K562 (cell line): ENCODE data around the gene ABCC1. TPM values are rescaled to one million over a fixed set of nuclear protein-coding genes. Genes with fewer than 3 reads are reported as not detected.

ENCODE experiments used
- C11orf30 ChIP-seq: fragments of 450-650 bp; IDR thresholded peaks from 2 replicates; pipeline ENCODE4 v1.6.1; 2016; ENCODE audit warnings: low read depth, mild to moderate bottlenecking
- CBFA2T3 ChIP-seq: fragments of 450-650 bp; IDR thresholded peaks from 2 replicates; pipeline ENCODE4 v1.6.1; 2017
- CBX2 ChIP-seq: fragments of 200-600 bp; sonication (generic); IDR thresholded peaks from one replicate; pipeline ENCODE4 v1.6.1; 2012; ENCODE audit warnings: mild to moderate bottlenecking, low read length, inconsistent platforms; ENCODE audit not compliant: insufficient read depth, poor library complexity, severe bottlenecking
- CBX3 ChIP-seq, 2 experiments: IDR thresholded peaks; 1 replicate in 1 of 2; 2 replicates in 1 of 2; pipeline ENCODE4 v1.6.1; 2012; ENCODE audit warnings: inconsistent platforms in 2 of 2, low read length in 2 of 2, borderline replicate concordance in 1 of 2, control low read depth in 1 of 2
- CC2D1A ChIP-seq: fragments of 450-650 bp; IDR thresholded peaks from 2 replicates; pipeline ENCODE4 v1.6.1; 2017; ENCODE audit warnings: mild to moderate bottlenecking
- CLOCK ChIP-seq: fragments of 250-450 bp; sonication (Bioruptor Pico); IDR thresholded peaks from 2 replicates; pipeline ENCODE4 v1.4.0; 2020; ENCODE audit warnings: mild to moderate bottlenecking, moderate library complexity, borderline replicate concordance
- DMBX1 ChIP-seq: fragments of 250-450 bp; sonication (Bioruptor Pico); IDR thresholded peaks from 2 replicates; pipeline ENCODE4 v1.8.0; 2022; ENCODE audit warnings: inconsistent platforms, mild to moderate bottlenecking, moderate library complexity, borderline replicate concordance
- ELF1 ChIP-seq: fragments of 200-800 bp; sonication (Bioruptor generic); IDR thresholded peaks from 2 replicates; pipeline ENCODE4 v1.6.1; 2016; ENCODE audit warnings: missing genetic modification characterization, missing compliant biosample characterization
- EZH2 ChIP-seq: IDR thresholded peaks from 2 replicates; pipeline ENCODE4 v1.6.1; 2012; ENCODE audit warnings: low read depth, mild to moderate bottlenecking, inconsistent platforms, low read length, borderline replicate concordance
- HOMEZ ChIP-seq: fragments of 250-450 bp; sonication (Bioruptor Pico); IDR thresholded peaks from 2 replicates; pipeline ENCODE4 v1.4.0; 2020; ENCODE audit warnings: mild to moderate bottlenecking, moderate library complexity
- NCOA1 ChIP-seq: fragments of 450-650 bp; IDR thresholded peaks from 2 replicates; pipeline ENCODE4 v1.6.1; 2016; ENCODE audit warnings: low read depth
- NFATC3 ChIP-seq: fragments of 450-650 bp; IDR thresholded peaks from 2 replicates; pipeline ENCODE4 v1.6.1; 2017; ENCODE audit warnings: mild to moderate bottlenecking
- POLR2AphosphoS5 ChIP-seq: IDR thresholded peaks from 2 replicates; pipeline ENCODE4 v1.6.1; 2011; ENCODE audit warnings: mild to moderate bottlenecking, low read depth, low read length, moderate library complexity; ENCODE audit not compliant: control insufficient read depth, insufficient read depth
- SMARCC2 ChIP-seq: fragments of 450-650 bp; IDR thresholded peaks from 2 replicates; pipeline ENCODE4 v1.6.1; 2017; ENCODE audit warnings: antibody characterized with exemption, moderate library complexity, mild to moderate bottlenecking, low read depth
- TAF9B ChIP-seq: fragments of 450-650 bp; IDR thresholded peaks from 2 replicates; pipeline ENCODE4 v1.6.1; 2018; ENCODE audit warnings: mild to moderate bottlenecking; ENCODE audit not compliant: partially characterized antibody
- ZNF740 ChIP-seq, 3 experiments: fragments of 200-800 bp in 1 of 3; sonication (Bioruptor generic) in 1 of 3; sonication (generic) in 1 of 3; formaldehyde crosslinking in 1 of 3; IDR thresholded peaks; 2 replicates each; pipeline versions ENCODE4 v1.6.1 to v1.8.0; 2016 to 2022; ENCODE audit warnings: mild to moderate bottlenecking in 2 of 3, missing compliant biosample characterization in 2 of 3, missing genetic modification characterization in 2 of 3, missing genetic modification reagents in 1 of 3
- polyA plus RNA-seq, 8 experiments: library from polyadenylated mRNA; depleted of rRNA in 4 of 8; stranded (reverse) in 5 of 8; unstranded in 3 of 8; fragments of >200 nt; fragmentation: Nextera tagmentation in 2 of 8; fragmentation: Illumina TruSeq in 1 of 8; extraction: Ambion mirVana in 2 of 8; extraction: Trizol in 1 of 8; gene quantifications; 2 replicates each; pipeline versions ENCODE4 v1.2.1 to v1.2.3, GENCODE V29; 2011 to 2014; ENCODE audit warnings: inconsistent platforms in 1 of 8, missing spikeins in 1 of 8
- total RNA-seq, 7 experiments: library from RNA; depleted of rRNA in 6 of 7; stranded (reverse); fragments of >200 nt in 6 of 7; fragmentation: Illumina TruSeq in 2 of 7; extraction: Trizol in 2 of 7; gene quantifications; 2 replicates each; pipeline versions ENCODE4 v1.2.1 to v1.2.3, GENCODE V29; 2011 to 2021; ENCODE audit warnings: low replicate concordance in 1 of 7
- TF ChIP-seq, protein P1 (sequence below): IDR thresholded peaks from 2 replicates; pipeline ENCODE4 v1.6.1; 2014; ENCODE audit warnings: antibody characterized with exemption
- TF ChIP-seq, protein P2 (sequence below): fragments of 450-650 bp; IDR thresholded peaks from 2 replicates; pipeline ENCODE4 v1.6.1; 2016; ENCODE audit warnings: antibody characterized with exemption

ABCC1 gene
- total and polyA plus RNA-seq, 9 of the 15 experiments (the other 6 are each of a cell fraction or from before 2014, with no cell fraction given), result 3.9 to 41.6 (median 10.0) TPM

DNA sequence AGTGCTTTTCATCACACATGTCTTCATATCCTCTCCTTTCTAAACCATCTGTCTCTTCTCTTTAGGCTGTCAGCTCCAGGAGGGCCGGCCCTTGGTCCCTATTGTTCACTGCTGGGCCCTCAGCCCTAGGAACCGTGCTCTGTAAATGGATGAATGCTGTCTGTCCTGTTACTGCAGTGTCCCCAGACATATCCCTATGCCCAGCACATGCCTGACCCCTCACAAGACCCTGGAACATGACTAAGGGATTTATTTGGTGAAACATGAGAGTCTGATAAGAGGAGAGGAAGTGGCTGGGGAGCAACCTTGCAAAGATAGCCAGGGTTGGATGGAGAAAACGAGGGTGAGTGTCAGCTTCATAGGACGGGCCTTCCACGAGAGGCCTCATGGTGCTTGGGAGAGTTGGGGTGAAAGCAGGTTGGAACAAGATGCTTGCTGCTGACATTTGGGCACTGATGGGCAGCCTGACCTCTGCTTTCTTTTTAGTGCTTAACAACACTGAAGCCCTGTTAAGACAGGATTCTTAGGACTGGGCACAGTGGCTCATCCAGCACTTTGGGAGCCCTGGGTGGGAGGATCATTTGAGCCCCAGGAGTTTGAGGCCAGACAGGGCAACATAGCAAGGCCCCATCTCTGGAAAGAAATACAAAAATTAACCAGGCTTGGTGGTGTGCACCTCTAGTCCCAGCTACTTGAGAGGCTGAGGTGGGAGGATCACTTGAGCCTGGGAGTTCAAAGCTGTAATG lies 39.0 kb downstream of the ABCC1 start (continued):
- TF ChIP-seq CLOCK (CRISPR knock-in tag) (no peak), CBX2 (no peak), NFATC3 (no peak; the same call in 1 of the 2 replicates), POLR2AphosphoS5 (peak; percentile 75), CC2D1A (peak; percentile 57; the same call in 1 of the 2 replicates), TAF9B (peak; percentile 78), HOMEZ (CRISPR knock-in tag) (no peak), SMARCC2 (peak; percentile 81), ZNF740 (CRISPR knock-in tag; IDR thresholded peaks at IDR 0.05) (no peak), ZNF740 (tag; IDR thresholded peaks at IDR 0.05) (no peak), CBFA2T3 (peak; percentile 94), NCOA1 (peak; percentile 78; the same call in 1 of the 2 replicates), C11orf30 (peak; percentile 95), ELF1 (peak; percentile 42; the same call in 1 of the 2 replicates), CBX3 (IDR thresholded peaks at IDR 0.05; ENCODE audit: borderline replicate concordance in 1 of 2, low read length in 2 of 2) (peak in 1 of 2 experiments; percentile 74; a peak in 2 of 3 replicates), DMBX1 (peak; percentile 80; the same call in 1 of the 2 replicates), EZH2 (no peak)
- TF ChIP-seq, protein P1, sequence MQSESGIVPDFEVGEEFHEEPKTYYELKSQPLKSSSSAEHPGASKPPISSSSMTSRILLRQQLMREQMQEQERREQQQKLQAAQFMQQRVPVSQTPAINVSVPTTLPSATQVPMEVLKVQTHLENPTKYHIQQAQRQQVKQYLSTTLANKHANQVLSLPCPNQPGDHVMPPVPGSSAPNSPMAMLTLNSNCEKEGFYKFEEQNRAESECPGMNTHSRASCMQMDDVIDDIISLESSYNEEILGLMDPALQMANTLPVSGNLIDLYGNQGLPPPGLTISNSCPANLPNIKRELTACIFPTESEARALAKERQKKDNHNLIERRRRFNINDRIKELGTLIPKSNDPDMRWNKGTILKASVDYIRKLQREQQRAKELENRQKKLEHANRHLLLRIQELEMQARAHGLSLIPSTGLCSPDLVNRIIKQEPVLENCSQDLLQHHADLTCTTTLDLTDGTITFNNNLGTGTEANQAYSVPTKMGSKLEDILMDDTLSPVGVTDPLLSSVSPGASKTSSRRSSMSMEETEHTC, result peak; percentile 70; the same call in 1 of the 2 replicates
- TF ChIP-seq, protein P2, sequence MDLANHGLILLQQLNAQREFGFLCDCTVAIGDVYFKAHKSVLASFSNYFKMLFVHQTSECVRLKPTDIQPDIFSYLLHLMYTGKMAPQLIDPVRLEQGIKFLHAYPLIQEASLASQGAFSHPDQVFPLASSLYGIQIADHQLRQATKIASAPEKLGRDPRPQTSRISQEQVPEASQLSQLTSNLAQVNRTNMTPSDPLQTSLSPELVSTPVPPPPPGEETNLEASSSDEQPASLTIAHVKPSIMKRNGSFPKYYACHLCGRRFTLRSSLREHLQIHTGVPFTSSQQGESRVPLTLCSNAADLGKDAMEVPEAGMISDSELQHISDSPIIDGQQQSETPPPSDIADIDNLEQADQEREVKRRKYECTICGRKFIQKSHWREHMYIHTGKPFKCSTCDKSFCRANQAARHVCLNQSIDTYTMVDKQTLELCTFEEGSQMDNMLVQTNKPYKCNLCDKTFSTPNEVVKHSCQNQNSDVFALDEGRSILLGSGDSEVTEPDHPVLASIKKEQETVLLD, result peak; percentile 81; the same call in 1 of the 2 replicates
